B cell (primary cell): ENCODE measurements around the gene AGAP1. TPM values are rescaled to one million over a fixed set of nuclear protein-coding genes. Genes with fewer than 3 reads are reported as not detected.

Experiments used
- ATAC-seq: fragments of 200-7000 bp; cut with Tn5 transposase; one replicate; pipeline ENCODE4 v1.10.0; 2021; ENCODE audit warnings: low read depth, mild to moderate bottlenecking, moderate number of reproducible peaks, moderate library complexity
- CTCF ChIA-PET: fragments of 350-600 bp; sonication (Branson Sonifier 250); formaldehyde crosslinking; loops from one replicate; lab custom pipeline; 2021; ENCODE audit warnings: antibody characterized with exemption, inconsistent platforms; lab: Charles Lee
- POLR2A ChIA-PET: fragments of 350-600 bp; sonication (Branson Sonifier 250); formaldehyde crosslinking; loops from one replicate; lab custom pipeline; 2021; ENCODE audit warnings: antibody characterized with exemption; lab: Charles Lee
- DNase-seq: peaks from one replicate; pipeline ENCODE4 v3.0.0; 2013
- H2AFZ ChIP-seq: 2 replicates; pipeline ENCODE4 v1.6.1; 2012; ENCODE audit warnings: mild to moderate bottlenecking, low read depth, low read length; ENCODE audit not compliant: insufficient read depth, poor library complexity, severe bottlenecking
- H3K27ac ChIP-seq, 2 donors: 1 replicate in 1 of 2; 2 replicates in 1 of 2; pipeline ENCODE4 v1.5.1; 2012 to 2013; ENCODE audit warnings: low read length in 2 of 2, mild to moderate bottlenecking in 2 of 2, moderate library complexity in 1 of 2
- H3K27me3 ChIP-seq, 4 experiments: fragments of 200-600 bp in 1 of 4; sonication (generic) in 1 of 4; replicated peaks in 1 of 4; 1 replicate in 2 of 4; 2 replicates in 2 of 4; pipeline versions ENCODE4 v1.6.1 to v1.7.0; 2013 to 2016; ENCODE audit warnings: low read length in 3 of 4, mild to moderate bottlenecking in 2 of 4, mixed read lengths in 1 of 4, moderate library complexity in 1 of 4; ENCODE audit not compliant: insufficient read depth in 4 of 4, control insufficient read depth in 3 of 4; ENCODE audit errors: control extremely low read depth in 1 of 4
- H3K36me3 ChIP-seq, 2 experiments: replicated peaks in 1 of 2; 1 replicate in 1 of 2; 2 replicates in 1 of 2; pipeline versions ENCODE4 v1.6.1 to v1.7.1; 2013; ENCODE audit warnings: low read length in 1 of 2; ENCODE audit not compliant: insufficient read depth in 2 of 2, control insufficient read depth in 1 of 2; ENCODE audit errors: control extremely low read depth in 1 of 2, extremely low read depth in 1 of 2
- H3K4me1 ChIP-seq, 2 donors: fragments of 200-600 bp in 1 of 2; sonication (generic) in 1 of 2; 1 replicate in 1 of 2; 2 replicates in 1 of 2; pipeline versions ENCODE4 v1.5.1 to v1.6.1; 2013 to 2017; ENCODE audit warnings: low read length in 2 of 2; ENCODE audit not compliant: control insufficient read depth in 2 of 2, insufficient read depth in 2 of 2
- H3K4me2 ChIP-seq: replicated peaks from 2 replicates; pipeline ENCODE3; 2012; ENCODE audit warnings: mild to moderate bottlenecking, low read depth, low read length; ENCODE audit not compliant: poor library complexity, severe bottlenecking
- H3K4me3 ChIP-seq, 5 experiments: fragments of 200-600 bp in 1 of 5; sonication (generic) in 1 of 5; 1 replicate in 3 of 5; 2 replicates in 2 of 5; pipeline versions ENCODE4 v1.5.1 to v1.7.0; 2011 to 2016; ENCODE audit warnings: low read length in 4 of 5, mild to moderate bottlenecking in 4 of 5, low read depth in 2 of 5, control low read depth in 1 of 5, moderate library complexity in 1 of 5; ENCODE audit not compliant: insufficient read depth in 1 of 5; ENCODE audit errors: control extremely low read depth in 1 of 5, extremely low read depth in 1 of 5
- H3K79me2 ChIP-seq: fragments of 200-600 bp; sonication (generic); one replicate; pipeline ENCODE4 v1.6.0; 2016; ENCODE audit warnings: low read length; ENCODE audit not compliant: control insufficient read depth, insufficient read depth
- H3K9ac ChIP-seq: fragments of 200-600 bp; sonication (generic); 2 replicates; pipeline ENCODE4 v1.6.1; 2017; ENCODE audit warnings: mild to moderate bottlenecking, low read length, moderate library complexity
- H3K9me3 ChIP-seq, 3 donors: one replicate each; pipeline versions ENCODE4 v1.6.1 to v1.7.1; 2013; ENCODE audit warnings: low read length in 2 of 3; ENCODE audit not compliant: control insufficient read depth in 2 of 3, insufficient read depth in 1 of 3; ENCODE audit errors: control extremely low read depth in 1 of 3
- H4K20me1 ChIP-seq: 2 replicates; pipeline ENCODE4 v1.6.0; 2012; ENCODE audit warnings: mild to moderate bottlenecking, low read length; ENCODE audit not compliant: insufficient read depth, control insufficient read depth, poor library complexity, severe bottlenecking
- H3K27ac Mint-ChIP-seq: one replicate; pipeline ENCODE4 v1.8.0; 2021; ENCODE audit warnings: mixed read lengths
- H3K27me3 Mint-ChIP-seq: one replicate; pipeline ENCODE4 v1.8.0; 2021; ENCODE audit warnings: mixed read lengths
- H3K4me1 Mint-ChIP-seq: one replicate; pipeline ENCODE4 v1.8.0; 2021; ENCODE audit warnings: mixed read lengths
- H3K4me3 Mint-ChIP-seq: one replicate; pipeline ENCODE4 v1.8.0; 2021; ENCODE audit warnings: mixed read lengths
- H3K9me3 Mint-ChIP-seq: one replicate; pipeline ENCODE4 v1.8.0; 2022; ENCODE audit warnings: mixed read lengths; ENCODE audit not compliant: insufficient read depth
- EZH2 ChIP-seq: IDR thresholded peaks from 2 replicates; pipeline ENCODE4 v1.6.1; 2012; ENCODE audit warnings: borderline replicate concordance, low read depth, mild to moderate bottlenecking, moderate library complexity, low read length; ENCODE audit not compliant: insufficient read depth, poor library complexity, severe bottlenecking
- WGBS: methylation state at CpG from one replicate; pipeline ENCODE4 v1.1.5; 2013; ENCODE audit warnings: missing lambda C conversion rate; ENCODE audit not compliant: insufficient coverage; 5-methylcytosine and 5-hydroxymethylcytosine counted together
- intact Hi-C: fragments of 100-400 bp; cut with micrococcal nuclease; formaldehyde crosslinking; loops from one replicate; pipeline ENCODE4 v1.10.0; 2022
- polyA plus RNA-seq: library from polyadenylated mRNA; depleted of rRNA; stranded (reverse); fragments of >200 nt; gene quantifications from 2 replicates; pipeline ENCODE4 v1.2.3, GENCODE V29; 2012
- total RNA-seq, 2 donors: library from RNA; stranded (reverse); fragments of 120-200 nt in 1 of 2; gene quantifications; 1 replicate in 1 of 2; 2 replicates in 1 of 2; pipeline versions ENCODE4 v1.2.3 to v1.2.4, GENCODE V29; 2013 to 2022
- TF ChIP-seq, protein P1 (sequence below): fragments of 200-600 bp; IDR thresholded peaks from one replicate; pipeline ENCODE4 v1.8.0; 2022; ENCODE audit warnings: antibody characterized with exemption, mild to moderate bottlenecking

The AGAP1 gene
- total and polyA plus RNA-seq, 2 donors (not counting 1 experiment from before 2014, with no cell fraction given): 0.01 TPM; not detected in 1

DNA sequence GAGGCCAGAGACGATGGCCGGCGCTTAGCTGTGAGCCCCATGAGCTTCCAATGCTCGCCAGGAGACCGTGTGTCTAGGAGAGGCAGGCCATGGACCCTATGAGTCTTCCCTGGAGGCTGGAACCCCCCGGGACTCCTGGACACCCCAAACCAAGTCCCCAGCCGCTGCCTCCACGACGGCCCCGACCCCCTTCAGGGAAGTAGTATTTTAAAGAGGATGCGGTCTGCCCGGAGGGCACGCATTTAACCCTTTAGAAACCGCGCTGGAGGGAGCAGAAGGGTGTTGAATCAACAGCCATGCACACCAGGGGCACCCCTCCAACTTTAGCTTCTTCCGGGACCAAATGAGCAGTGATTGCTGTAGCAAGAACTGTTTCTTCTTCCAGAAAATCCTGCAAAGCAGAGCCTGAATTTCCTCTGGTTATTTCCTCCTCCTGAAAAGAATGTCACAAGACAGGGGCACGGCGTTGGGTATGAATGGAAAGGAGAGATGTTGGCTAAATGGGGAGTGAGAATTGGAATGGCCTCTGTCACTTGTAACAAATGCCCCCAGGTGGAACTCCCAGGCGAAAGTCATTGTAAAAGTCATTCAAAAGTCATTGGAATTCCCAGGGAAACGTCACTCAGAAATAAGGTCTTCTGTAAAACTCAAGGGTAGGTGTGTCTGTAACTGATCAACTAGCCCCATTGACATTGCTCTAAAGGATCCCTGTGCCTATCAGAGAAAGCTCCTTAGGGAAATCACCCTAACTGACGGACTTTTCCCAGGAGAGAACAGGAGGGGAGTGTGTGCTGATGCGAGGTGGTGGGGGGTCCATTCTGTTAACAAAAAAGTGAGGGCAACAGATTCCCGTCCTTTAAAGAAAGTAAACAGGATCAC is 680.1 kb downstream of the AGAP1 start:
- ChIA-PET CTCF (no interaction called here), POLR2A (no interaction called here)
- Histone ChIP-seq H3K79me2 (no peaks in the 10 kb centered on the region), H3K4me2 (no peak overlapping the region), H3K27me3 (peaks cover 0 to 86% (median 40%) of the 10 kb centered on the region in 4 experiments), H3K27ac (no peak overlapping the region), H2AFZ (no peak overlapping the region), H4K20me1 (no peaks in the 10 kb centered on the region), H3K9ac (no peak overlapping the region), H3K9me3 (peaks cover 0 to 39% (median 0%) of the 10 kb centered on the region in 3 donors), H3K4me3 (no peak overlapping the region), H3K36me3 (no peaks in the 10 kb centered on the region), H3K4me1 (peaks cover 3 to 6% of the 10 kb centered on the region in 2 donors)
- 8% methylated on average over 14 of the region's 23 CpGs for WGBS
- intact Hi-C loops: no loop called here
- TF ChIP-seq, protein P1, sequence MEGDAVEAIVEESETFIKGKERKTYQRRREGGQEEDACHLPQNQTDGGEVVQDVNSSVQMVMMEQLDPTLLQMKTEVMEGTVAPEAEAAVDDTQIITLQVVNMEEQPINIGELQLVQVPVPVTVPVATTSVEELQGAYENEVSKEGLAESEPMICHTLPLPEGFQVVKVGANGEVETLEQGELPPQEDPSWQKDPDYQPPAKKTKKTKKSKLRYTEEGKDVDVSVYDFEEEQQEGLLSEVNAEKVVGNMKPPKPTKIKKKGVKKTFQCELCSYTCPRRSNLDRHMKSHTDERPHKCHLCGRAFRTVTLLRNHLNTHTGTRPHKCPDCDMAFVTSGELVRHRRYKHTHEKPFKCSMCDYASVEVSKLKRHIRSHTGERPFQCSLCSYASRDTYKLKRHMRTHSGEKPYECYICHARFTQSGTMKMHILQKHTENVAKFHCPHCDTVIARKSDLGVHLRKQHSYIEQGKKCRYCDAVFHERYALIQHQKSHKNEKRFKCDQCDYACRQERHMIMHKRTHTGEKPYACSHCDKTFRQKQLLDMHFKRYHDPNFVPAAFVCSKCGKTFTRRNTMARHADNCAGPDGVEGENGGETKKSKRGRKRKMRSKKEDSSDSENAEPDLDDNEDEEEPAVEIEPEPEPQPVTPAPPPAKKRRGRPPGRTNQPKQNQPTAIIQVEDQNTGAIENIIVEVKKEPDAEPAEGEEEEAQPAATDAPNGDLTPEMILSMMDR: no peak
- no peak for TF ChIP-seq EZH2
- Mint-ChIP-seq H3K27ac (no peak overlapping the region), H3K27me3 (peaks cover 67% of the 10 kb centered on the region), H3K9me3 (no peaks in the 10 kb centered on the region), H3K4me3 (no peak overlapping the region), H3K4me1 (peaks cover 4% of the 10 kb centered on the region)
- DNase-seq (no peak), ATAC-seq (no peak)

DNA sequence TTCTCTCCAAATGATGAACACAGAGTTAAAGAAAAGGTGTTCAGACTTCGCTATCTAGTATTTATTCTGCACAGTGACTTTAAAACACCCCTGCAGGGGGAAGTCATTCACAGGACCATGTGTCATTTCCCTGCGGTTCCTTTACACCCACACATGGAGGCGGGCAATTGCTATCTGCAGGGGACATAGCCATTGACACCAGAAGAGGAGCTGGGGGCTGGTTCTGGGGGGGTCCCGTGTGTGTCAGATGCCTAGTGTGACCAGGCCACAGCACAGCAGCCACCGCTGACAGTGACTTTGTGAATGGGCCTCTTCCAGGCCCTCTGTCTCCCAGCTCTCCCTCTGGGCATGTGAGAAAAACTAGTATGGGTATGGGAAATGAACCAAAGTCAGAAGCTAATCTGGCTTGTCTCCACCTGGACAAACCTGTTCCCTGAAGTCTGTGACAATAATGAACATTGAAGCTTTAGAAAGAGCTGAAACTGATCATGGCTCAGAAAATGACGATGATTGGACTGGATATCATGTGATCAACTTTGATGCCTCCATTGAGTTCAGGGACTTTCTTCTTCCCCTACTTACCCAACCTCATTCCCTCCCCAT is 681.8 kb downstream of the AGAP1 start:
- H3K9ac ChIP-seq: no peak overlapping the region
- TF ChIP-seq, protein P1: no peak
- no peak for TF ChIP-seq EZH2
- intact Hi-C loops: no loop called here
- H3K4me2 ChIP-seq: no peak overlapping the region
- peaks cover 0 to 84% (median 40%) of the 10 kb centered on the region in 4 experiments for H3K27me3 ChIP-seq
- H4K20me1 ChIP-seq: no peaks in the 10 kb centered on the region
- Mint-ChIP-seq H3K27ac (no peak overlapping the region), H3K27me3 (peaks cover 61% of the 10 kb centered on the region), H3K4me3 (no peak overlapping the region), H3K9me3 (no peaks in the 10 kb centered on the region), H3K4me1 (peaks cover 4% of the 10 kb centered on the region)
- peaks cover 0 to 35% (median 1%) of the 10 kb centered on the region in 3 donors for H3K9me3 ChIP-seq
- H3K4me1 ChIP-seq: peaks cover 3 to 6% of the 10 kb centered on the region in 2 donors
- ChIA-PET CTCF (interaction anchor here (0.9 kb wide), 1 partner anchor 13 kb away, joined by 3 read pairs; no protein-coding TSS in a partner anchor), POLR2A (no interaction called here)
- no peak overlapping the region for H2AFZ ChIP-seq
- no peak overlapping the region for H3K4me3 ChIP-seq
- DNase-seq (no peak), ATAC-seq (no peak)
- H3K36me3 ChIP-seq: no peaks in the 10 kb centered on the region
- no peak overlapping the region for H3K27ac ChIP-seq
- 0% methylated on average over 2 of the region's 6 CpGs for WGBS
- no peaks in the 10 kb centered on the region for H3K79me2 ChIP-seq
